HG03097 (cell line): ENCODE results near the gene INPP5B.
"Not testable (repeated sequence)": the region's sequence is repeated elsewhere in the genome, so short reads cannot be mapped to it uniquely, and the experiment has no call there.

Experiments used
- ATAC-seq: cut with Tn5 transposase; IDR thresholded peaks from one replicate; pipeline ENCODE4 v1.9.1; 2021; ENCODE audit not compliant: unreplicated experiment, low FRiP score

INPP5B gene

GRCh38 chr1:37948841-37949240, 2.0 kb upstream of the INPP5B start:
- no peak for ATAC-seq

- ATAC-seq: no peak
Observed at GRCh38 chr1:37948166-37948565, 1.3 kb upstream of the INPP5B start.

- no peak for ATAC-seq
Observed at GRCh38 chr1:37947364-37947763, 511 bp upstream of the INPP5B start.

DNA sequence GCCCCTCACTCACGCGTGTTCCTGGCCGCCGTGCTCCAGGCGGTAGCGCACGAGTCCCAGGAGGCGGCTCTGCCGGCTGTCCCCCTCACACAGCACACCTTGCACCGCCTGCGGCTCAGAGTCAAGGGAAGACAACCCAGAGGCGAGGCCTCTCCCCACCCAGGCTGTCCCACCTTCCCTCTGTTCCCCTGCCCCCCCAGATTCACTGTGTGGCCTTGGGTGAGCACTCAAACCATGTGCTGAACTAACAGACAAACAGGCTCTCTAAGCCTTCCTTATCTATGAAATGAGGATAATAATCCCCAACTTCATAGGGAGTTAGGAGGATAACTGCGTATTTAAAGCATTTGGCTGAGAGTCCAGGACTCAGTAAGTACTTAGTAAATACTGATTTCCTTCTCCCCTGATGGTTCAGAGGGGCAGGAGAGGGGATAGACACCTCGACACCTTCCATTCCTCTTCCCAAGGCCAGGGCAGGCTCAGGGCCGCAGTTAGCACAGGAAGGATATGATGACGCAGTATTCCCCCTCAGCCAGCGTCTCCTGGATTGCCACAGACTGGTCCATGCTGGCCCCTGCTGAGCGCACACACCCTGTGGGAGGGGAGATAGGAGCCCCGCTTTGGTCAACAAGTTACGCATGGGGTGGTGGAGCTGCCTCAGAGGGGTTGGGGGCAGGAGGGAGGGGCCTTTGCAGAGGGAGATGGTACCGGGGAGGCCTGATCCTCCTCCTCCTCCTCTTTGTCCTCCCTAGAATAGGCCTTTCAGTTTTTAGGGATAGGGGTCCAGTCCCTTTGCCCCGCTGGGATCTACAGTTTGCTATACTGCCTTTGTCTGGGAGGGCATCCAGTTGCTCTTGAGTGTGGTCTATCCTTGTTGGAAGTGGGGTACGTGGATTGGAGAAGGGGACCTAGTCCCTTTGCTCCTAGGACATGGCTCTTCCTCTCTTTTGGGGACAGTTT, 830 bp downstream of the INPP5B start:
- no peak for ATAC-seq

DNA sequence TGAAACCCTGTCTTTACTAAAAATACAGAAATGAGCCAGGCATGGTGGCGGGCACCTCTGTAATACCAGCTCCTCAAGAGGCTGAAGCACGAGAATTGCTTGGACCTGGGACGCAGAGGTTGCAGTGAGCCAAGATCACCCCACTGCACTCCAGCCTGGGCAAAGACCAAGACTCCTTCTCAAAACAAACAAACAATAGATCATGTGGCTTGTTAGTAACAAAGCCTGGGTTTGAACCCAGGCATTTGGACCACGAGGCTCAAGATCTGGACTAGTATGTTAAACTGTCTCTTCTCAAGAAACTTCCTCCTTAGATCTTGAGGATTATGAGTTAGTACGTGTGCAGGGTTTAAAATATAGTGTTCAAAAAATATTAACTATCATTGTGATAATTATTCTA, 1.6 kb downstream of the INPP5B start:
- no peak for ATAC-seq

- ATAC-seq: no peak
Observed at GRCh38 chr1:37944816-37945215, 2.0 kb downstream of the INPP5B start.

GRCh38 chr1:37944086-37944763, 2.6 kb downstream of the INPP5B start:
- no peak for ATAC-seq

DNA sequence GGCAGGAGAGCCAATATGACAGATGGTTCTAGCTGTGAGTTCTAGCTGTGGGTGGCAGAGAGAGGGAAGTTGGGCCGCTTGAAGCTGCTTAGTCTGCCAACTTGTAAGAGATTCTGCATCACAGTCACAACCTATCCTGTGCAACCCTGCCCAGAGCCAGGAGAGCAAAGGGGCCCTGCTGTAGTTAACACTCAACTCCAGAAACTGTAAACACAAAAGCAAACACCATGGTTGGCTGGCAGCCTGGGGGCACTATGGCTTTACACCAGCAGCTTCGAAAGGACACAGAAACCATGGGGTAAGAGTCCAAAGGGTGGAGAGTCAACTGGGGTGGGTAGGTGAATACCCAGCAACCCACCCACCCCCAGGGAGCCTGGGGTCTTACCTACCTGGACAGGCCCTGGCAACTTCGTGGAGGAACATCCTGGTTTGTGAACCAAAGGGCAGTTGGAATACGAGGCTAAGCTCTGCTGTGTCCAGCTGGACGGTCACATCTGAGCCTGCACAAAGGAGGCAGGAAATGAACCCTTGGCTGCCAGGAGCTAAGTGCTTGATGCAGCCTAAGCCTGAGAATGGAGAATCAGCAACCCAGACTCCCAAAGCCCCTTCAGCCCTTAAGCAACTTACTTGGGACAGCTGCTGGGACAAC, 6.4 kb downstream of the INPP5B start:
- no peak for ATAC-seq

DNA sequence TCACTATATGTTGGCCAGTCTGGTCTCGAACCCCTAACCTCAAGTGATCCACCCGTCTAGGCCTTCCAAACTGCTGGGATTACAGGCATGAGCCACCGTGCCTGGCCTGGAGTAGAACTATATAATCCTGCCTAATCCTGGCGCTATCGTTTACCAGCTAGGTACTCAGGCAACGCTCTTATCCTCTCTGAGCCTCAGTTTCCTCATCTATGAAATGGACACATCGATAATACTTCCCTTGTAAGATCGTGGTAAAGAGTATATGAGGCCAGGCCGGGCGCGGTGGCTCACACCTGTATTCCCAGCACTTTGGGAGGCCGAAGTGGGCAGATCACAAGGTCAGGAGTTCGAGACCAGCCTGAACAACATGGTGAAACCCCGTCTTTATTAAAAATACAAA, 10.1 kb downstream of the INPP5B start:
- not testable (repeated sequence) for ATAC-seq

- ATAC-seq: no peak
Observed at GRCh38 chr1:37932759-37933158, 14.1 kb downstream of the INPP5B start.

DNA sequence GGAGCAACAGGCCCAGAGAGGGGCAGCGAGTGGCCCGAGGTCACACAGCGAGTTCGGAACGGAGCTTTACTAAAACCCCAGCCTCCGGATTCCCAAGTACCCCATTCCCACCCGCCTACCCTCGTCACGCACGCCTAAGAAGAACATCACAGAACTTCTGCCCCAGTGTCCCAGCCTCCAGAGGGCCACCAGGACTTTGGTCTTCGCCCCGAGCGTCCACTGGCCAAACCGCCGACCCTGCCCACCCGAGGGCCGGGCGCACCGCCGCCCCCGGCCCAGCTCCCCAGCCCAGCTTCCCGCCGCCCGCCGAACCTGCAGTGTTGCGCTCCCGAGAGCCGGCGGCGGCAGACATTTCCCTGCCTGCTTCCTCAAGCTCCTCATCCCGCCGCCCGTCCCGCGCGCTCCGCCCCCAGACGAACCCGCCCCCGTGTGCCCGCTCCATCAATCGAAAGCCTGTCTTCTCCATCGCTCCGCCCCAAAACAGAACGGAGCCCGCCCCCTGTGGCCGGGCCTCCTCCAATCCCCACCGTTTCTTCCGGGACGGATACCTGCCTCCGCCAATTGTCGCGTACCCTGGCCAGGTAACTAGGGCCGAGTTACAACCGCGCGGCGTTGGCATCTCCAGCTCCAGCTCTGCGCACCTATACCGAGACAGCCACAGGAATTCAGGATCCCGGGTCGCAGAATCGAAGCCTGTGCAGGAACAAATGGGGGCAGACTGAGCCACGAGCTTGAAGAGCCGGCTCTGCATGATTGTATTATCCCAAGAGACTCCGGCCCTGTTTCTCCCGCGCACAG, 15.3 kb downstream of the INPP5B start:
- peak; percentile 93 for ATAC-seq

GRCh38 chr1:37931102-37931360, 15.8 kb downstream of the INPP5B start:
- ATAC-seq: no peak

DNA sequence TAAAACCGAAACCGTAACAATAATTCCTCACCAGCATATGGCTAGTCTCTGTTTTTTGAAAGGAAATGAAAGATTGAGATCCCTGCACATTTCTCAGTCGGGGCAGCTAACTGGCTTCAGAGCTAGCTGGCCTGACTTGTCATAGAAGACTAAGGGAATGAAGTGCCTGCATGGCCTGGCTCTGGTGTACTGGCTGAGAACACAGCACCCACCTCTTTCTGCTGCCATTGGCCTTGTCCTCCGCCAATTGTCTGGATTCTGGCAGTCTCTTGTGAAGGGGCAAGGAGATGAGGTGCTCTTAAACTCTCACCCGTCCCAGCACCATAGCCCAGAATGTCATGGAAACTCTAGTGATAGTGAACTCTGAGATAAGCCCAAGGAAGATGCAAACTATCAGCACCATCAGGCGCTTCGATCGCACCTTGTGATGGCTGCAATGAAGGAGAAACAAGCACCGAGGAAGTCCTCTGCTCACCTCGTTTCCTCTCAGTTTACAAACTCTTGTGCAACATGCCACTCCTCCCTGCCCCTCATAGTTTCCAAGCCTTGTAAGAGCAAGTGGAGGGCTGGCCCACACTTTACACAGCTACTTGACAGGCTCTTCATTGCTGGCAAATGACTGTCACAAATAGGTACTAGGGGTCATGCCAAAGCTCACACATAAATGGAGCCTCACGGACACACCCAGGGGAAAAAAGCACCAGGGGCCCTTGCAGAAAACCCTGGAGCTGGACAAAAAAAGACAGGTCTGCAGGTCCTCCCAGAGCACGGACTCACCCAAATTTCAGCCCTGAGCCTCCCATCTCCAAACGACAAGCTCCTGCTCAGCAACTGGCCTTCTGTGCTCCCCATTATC, 16.4 kb downstream of the INPP5B start:
- ATAC-seq: no peak

- peak; percentile 41 for ATAC-seq
Observed at GRCh38 chr1:37926038-37926924, 20.6 kb downstream of the INPP5B start.

- ATAC-seq: no peak
Observed at GRCh38 chr1:37925316-37925715, 21.5 kb downstream of the INPP5B start.

GRCh38 chr1:37923551-37923889, 23.3 kb downstream of the INPP5B start:
- no peak for ATAC-seq

GRCh38 chr1:37922767-37923550, 23.9 kb downstream of the INPP5B start:
- peak; percentile 48 for ATAC-seq

GRCh38 chr1:37919277-37919676, 27.6 kb downstream of the INPP5B start:
- no peak for ATAC-seq
